Muscle of arm (tissue), 12 donors: Measurements from ENCODE around the gene SLC43A1. TPM values are rescaled to one million over a fixed set of nuclear protein-coding genes. Genes with fewer than 3 reads are reported as not detected.

Experiments
- DNase-seq: peaks from one replicate; pipeline ENCODE4 v3.0.0-alpha.2; 2013
- polyA plus RNA-seq, 12 donors: library from polyadenylated mRNA; unstranded; fragments of 120-200 nt; gene quantifications; one replicate each; pipeline ENCODE4 v1.2.1, GENCODE V29; 2013; ENCODE audit not compliant: insufficient read length in 12 of 12

Gene SLC43A1
- polyA plus RNA-seq, 12 donors: 6.7 to 27.7 (median 11.8) TPM; not detected in 1

DNA sequence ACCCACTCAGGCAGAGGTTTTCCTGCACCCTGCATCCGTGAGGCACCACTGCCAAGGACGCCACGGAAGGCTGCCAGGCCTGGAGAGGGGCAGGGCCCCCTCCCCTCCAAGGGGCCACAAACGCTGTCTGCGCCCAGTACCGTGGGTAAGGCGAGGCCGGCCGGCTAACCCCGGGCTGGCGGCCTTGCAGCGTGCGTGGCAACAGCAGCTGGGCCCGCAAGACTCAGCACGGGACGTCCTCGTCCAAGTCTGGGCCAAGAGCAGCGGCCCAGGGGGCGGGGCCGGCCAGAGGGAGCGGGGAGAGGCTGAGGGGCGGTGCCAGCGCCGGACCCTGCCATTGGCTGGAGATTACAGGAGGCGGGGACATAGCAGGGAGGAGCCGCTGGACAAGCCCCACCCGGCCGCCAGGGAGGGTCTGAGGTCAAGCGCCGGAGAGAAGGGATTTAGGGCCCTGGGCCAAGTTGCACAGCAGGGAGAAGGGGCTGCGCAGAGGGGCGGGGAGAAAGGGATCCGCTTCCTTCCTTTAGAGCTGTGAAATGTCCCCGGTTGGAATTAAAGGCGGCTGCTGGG is 16.0 kb downstream of the SLC43A1 start:
- DNase-seq: peak; percentile 89

DNA sequence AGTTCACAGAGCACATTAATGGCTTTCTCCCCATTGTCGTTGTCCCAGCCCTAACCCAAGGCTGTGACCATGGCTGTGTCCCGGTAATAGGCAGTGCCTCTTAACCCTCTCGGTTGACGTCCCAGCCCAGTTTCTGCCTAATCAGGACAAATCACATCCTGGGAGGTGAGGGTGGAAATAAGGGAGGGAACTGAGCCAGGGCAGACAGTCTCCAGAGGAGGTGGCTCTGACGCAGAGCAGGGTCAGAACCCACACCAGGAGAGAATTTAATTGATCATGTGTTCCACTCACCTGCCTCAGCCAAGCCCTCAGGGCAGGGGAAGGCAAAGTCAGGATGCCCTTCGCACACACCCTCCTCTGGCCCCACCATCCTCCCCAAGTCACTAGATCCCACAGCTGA is 17.0 kb downstream of the SLC43A1 start:
- DNase-seq: no peak

DNA sequence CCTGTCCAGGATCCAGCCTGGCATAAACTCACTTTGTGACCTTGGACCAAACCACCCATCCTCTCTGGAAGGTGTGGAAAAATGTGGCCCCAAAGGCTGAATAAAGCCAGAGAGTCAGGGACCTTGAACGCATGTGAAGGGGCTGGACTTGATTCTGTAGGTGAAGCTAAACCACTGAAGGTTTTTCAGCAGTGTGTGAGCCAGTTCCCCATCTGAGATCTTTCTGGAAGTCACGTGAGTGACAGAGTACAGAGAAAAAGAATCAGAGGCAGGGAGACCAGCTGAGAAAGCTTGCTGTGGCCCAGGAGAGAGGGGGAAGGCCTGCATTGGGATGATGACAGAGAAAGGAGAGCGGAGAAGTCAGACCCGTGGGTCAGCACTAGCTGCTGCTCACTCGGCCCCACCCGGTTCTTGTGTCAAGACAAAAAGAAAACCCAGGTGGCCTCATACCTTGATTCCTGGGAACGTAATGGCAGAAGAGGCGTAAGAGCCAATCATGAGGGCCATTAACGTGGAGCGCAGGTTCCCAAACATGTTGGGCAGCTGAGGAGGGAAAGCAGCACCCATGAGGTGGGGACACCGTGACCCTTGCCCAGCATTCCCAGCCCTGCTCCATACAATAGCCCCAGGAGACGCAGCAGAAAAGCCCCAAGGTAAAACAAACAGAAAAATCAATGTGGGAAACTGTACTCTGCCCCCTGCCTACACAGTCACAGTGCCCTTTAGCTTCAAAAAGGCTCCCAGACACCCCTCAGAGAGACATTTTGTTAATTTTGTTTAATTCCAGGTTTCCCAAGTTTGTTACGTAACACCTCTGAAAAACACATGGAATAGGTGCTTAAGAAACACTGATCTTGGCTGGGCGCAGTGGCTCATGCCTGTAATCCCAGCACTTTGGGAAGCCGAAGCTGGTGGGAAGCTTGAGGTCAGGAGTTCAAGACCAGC is 17.9 kb downstream of the SLC43A1 start:
- DNase-seq: no peak

DNA sequence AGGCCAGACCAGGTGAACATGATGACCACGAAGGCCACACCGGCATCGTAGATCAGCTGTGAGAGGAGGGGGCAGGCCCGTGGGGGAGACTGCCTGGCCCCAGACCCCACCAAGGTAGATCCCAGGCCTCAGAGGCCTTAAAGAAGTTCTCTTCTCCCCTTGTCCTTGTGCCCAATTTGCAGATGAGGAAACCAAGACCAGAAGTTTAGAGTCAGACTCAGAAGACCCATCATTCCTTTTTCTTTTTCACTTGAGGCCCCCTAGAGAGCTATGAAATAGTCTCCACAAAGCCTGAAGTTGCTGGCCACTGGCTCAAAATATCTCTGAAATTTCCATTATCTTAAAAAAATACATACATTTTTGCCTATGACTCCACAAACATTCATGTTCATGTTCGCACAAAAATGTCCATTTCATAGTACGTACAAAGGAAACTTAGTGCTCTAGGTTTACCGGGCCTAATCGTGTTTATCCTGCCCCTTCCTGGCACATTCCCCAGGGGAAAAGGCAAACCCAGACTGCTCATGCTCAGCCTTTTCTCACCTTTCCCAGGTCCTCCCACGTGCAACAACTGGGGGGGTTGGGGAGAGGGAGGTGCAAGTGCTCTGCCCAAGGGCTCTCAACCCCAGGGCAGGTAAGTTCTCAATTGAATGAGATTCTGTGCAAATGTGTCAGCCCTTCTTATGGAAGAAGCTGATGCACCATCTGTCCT is 19.2 kb downstream of the SLC43A1 start:
- no peak for DNase-seq

DNA sequence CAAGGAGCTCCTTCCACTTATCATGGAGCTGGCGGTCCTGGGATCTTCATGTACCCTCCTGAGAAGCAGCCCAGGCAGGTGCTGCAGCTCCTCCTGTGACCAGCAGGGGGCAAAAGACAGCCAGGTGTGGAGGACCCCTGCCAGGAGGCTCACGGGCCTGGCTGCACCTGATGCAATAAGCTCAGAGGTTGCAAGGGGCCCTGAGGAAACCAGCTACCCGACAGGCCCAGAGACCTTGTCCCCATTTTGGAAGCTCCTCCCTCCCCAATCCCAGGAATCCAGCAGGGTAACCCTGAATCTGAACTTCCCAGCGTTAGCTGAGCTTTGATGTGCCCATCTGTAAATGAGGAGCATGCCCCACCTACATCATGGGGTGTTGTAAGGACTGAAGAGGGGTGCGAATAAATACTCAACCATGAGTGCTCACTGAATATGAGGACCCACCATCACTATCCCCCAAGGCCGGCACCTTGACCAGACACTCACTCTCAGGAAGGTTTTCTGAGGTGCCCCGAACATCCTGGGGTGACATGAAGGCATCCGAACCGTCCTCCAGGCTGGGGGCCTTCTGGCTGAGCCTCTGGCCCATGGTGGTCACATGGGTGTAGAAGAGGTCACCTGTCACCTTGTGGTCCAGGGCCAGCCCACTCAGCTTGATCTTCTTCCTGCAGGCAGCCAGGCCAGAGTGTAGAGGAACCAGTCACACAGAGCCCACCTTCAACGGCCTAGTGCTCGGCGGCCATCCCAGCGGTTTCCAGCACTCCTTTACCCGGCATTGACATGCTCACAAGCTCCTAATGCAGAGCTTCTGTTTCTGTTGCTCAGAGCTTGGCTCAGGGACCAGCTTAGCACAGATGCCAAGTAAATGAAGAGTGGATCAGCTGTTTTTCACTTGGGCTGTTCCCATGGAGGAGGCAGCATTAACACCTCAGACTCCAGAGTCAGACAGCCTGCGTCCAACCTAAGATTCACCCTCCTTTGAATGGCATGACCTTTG is 21.7 kb downstream of the SLC43A1 start:
- DNase-seq: no peak

DNA sequence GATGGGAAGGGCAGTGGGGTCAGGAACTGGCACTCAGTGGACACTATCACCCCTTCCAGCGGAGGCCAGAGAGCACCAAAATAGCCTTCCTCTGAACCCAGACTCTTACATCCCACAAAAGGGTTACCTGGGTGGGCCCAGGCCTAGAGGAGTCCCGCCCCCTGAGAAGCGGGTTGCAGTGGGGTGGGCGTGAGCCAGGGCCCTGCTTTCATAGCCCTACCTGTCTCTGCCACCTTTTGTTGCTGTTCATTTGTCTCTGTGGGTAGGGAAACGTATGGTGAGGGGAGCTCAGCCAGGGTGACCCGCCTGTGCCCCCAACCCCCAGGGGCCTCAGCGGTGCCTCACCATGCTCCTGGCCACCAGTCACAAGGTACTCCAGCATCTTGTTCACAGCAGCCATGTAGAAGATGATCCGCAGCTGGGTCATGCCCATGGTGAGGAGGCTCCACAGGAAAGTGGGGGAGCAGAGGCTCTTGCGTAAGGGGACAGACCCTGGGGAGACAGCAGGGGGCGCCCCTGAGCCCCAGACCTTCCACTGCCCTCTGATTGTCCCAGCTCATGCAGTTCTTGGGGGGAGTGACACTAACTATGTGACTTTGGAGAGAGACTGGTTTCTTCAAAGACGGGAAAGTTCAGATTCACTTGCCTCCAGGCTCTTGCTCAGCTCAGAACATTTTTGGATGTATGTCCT is 24.0 kb downstream of the SLC43A1 start:
- DNase-seq: no peak

DNA sequence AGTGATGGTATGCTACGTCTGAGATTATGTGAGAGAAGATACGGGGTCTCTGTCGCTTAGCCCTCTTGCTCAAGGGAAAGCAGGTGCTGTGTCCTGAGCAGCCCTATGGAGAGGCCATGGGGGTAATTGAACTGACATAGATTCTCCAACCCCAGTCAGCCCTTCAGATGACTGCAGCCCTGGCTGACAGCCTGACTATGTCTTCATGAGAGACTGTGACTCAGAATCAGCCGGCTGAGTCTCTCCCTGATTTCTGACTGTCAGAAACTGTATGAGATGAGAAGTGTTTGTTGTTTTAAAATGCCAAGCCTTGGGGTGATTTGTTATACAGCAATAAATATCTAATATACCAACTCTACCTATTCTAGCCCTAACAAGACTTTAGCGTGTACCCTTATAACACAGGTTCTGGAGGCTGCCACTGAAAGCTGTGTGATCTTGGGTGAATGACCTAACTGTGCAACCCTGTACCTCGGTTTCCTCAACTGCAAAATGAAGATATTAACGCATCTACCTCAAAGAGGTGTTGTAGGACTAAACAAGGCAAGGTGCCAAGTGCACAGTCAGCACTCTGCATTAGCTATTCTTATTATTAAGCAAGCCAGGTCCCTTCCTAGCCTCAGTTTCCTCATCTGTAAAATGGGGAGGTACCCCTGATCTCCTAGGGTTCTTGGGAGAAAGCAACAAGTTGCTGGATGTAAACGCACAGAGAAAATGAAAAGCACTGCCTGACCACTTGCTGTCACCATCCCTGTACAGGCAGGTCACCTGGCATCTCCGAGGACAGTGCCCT is 24.9 kb downstream of the SLC43A1 start:
- DNase-seq: no peak

DNA sequence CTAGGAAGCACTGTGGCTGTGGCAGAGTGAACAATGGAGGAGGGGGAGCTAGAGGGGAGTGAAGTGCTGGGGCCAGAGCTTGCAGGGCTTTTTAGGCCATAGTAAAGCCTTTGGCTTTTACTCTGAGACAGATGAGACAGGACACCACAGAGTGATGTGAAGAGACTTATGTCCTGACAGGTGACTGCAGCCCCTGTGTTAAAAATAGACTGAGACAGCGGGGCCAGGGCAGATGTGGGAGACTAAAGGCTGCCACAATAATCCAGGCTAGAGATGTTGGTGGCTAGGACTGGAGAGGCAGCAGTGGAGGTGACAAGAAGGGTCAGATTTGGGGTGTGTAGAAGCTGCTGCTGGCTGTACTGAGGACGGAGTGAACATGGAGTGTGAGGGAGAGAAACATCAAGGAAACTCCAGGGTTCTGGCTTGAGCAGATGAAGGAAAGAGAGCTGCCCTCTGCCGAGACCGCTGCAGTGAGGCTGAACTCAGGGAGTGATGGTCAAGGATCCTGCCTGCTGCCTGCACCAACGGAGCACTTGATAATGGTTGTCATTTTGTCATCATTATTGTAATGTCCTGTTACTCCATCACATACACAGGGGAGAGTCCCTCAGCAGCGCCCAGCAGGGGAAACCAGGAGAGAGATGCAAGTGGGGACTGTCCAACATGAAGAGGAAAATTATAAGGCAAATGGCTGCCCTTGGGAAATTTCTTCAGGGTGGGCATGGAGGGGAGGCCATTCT is 27.4 kb downstream of the SLC43A1 start:
- DNase-seq: no peak

DNA sequence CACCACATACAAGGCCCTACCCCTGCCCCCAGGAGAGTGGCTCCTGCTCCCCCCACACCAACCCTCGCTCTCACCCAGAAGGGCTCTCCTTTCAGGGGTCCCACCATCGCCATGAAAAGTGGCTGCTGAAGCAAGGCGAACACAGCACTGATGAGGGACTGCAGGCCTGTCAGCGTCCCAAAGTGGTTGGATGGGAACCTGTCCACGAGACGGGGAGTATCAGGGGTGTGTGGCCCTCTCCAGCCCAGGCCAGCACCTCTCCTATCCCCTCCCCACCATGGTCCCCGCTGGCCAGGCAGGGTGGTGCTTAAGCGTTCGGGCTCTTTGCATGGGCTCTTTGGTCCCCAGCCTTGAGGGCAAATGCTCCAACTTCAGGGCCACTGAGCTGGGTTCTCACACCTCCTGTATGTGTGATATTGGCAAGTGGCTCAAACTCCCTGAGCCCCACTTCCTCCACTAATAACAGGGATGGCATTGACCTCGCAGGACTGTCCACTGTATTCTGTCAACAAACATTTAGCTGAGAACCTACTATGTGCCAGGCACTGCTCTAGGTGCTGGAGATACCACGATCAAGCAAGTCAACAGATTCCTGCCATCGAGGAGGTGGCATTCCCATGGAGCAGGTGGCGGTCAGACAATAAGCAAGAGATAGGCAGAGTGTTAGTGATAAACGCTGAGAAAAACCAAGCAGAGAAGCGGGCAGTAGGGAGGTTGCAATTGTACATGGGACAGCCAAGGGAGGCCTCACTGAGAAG is 28.3 kb downstream of the SLC43A1 start:
- no peak for DNase-seq

DNA sequence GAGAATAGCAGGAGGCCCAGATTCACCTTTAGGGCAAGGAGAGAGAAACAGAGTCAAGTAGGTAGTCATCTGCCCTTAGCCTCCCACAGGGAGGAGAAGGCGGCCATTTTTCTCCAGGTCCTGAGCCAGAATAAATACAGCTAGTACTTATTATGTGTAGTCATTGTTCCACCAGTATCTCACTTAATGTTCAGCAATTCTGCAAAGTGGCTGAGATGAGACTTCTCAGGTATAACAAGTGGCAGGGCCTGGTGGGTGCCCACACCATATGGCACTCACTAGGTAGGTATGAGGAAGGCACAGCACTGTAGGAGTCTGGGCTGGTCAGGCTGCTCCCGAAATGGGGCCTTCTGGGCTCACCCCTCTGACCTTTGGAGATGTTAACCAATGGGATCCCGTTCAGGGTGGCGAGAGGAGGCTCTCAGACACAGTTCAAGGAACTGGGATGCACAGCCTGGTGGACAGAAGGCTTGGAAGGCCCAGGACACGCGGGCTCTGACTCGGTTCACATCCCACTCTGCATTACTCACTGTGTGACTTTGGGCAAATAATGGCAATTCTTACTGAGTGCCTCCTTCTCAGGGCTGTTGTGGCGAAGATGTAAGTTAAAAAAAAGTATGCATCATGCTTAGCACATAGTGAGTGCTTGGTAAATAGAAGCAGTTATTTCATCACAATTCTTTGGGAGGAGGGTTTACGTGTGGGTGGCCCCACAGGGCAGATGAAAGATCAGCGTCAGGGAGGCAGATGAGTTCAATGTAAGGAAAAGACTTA is 30.1 kb downstream of the SLC43A1 start:
- no peak for DNase-seq

DNA sequence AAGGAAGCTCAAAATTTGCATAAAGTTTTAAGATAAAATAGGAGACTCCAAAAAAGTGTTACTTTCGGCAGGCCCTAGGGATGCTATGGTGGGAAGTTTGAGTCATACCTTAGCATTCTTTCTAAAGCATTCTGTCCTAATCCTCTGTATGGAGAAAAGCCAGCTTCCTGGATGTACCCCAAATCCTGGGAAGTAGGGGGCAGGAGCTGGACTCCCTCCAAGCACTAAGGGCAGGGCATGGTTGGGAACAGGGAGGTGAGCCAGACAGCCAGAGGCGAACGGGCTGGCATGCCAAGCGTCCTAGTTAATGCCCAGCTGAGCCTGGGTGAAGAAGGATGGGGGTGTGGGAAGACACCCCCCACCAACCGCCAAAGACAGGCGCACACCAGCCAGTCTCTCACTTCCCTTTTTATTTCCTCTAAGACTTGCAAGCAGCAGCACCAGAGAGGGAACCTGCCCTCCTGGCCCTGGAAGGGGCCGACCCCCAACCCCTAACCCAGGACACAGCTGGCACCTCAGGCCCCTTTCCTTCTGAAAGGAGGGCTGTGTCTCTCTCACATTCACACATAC is 31.3 kb downstream of the SLC43A1 start:
- DNase-seq: no peak

DNA sequence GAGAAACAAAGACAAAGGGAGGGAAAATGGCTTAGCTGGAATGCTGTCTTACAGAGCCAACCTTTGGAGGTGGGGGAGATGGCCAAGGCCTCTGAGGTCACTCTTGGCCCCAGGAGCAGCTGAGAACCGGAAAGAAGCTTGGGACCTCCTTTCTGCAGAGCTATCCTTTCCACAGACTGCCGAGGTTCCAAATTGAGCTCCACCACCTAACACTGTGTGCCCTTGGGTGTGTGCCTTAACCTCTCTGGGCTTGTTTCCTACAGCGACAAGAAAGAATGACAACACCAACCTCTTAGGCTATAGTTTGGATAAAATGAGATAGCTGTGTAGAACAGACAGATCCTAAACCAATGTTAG is 32.0 kb downstream of the SLC43A1 start:
- no peak for DNase-seq

DNA sequence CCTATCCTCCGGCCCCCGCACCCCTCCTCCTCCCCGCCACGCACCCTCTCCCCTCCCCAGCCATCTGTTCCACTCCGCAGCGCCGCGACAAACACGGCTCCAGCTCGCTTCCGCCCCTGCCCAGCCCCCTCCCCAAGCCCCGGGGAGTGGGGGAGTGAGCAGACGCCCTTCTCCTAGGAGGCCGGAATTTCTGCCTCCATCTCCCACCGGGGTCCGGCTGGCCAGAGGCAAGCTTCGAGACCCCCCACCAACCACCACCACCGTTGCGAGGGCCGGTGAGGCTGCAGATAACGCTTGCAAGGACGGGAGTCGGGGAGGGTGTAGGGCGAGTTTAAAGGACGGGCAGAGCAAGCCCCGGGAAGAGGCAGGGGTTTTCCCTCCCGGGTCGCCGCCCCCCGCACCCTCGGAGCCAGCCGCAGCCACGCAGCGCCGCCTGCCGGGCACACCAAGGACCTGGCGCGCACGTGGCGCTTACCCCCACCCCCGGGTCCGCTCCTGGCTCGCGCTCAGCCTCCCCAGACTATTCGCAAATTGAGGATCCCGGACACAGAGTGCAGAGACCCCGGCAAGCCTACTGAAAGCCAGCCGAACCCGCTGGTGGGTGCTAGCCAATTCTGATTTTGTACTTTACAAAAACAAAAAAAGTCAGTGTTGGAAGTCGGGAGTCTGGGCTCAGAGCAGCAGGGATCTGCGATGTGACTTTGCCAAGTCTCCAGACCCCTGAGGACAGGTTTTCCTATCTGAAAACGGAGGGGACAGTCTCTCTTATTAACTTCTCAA is 32.5 kb downstream of the SLC43A1 start:
- DNase-seq: peak; percentile 66

DNA sequence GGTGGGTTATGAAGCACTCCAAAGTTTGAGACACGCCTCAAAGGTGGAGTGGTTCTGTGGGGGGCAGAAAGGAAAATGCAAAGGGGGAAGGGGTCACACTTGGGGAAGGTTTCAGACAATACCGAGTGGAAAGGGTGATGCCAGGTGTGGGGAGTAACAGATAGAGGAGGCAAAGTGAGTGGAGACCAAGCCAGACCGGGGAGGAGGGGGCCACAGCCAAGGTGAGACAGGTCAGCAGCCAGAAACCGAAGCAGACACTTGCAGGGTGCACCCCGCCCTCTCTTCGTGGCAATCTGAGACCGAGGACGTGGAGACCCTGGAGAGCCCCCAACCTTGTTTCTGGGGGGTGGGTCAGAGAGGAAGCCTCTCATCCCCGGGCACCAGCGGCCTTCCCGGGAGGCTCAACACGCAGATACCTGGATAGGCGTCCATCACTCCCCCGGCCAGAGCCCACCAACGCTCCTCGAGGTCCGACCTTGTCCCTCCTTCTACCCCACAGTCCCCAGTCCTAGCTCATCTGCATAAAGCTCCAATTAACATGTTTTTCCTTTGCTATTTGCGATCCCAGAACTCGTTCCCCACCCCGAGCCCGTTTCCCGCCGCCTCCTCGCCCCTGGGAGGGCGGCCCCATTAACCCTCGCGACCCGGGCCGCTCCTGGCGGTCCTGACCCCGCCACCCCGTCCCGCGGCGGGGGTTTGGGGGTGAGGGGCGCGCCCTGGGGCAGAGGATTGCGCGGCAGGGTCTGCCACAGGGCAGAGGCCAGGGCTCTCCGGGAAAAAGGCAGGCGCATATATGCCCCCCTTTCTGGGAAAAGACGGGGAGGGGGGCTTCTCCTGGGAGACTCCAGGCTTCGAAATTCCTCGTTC is 33.4 kb downstream of the SLC43A1 start:
- no peak for DNase-seq

DNA sequence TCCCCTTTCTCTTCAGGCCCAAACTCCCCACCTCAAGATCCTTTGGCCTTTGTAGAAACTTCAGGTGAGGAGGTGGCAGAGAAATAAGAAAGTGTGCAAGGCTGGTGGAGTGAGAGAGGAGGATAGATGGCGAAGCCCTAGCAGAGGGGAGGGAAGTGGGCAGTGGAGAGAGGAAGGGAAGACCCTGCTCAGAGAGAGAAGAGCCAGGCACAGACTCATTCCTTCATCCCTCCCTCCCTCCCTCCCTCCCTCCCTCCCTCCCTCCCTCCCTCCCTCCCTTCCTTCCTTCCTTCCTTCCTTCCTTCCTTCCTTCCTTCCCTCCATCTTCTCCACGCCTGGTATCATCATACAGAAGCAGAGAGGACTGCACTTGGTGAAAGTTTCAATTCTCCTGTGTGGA is 34.2 kb downstream of the SLC43A1 start:
- no peak for DNase-seq
